Smooth muscle cell (in vitro differentiated cells): Measurements from ENCODE around the gene SMARCA2. TPM values are rescaled to one million over a fixed set of nuclear protein-coding genes. Genes with fewer than 3 reads are reported as not detected.

Experiments used
- DNase-seq: peaks from one replicate; lab custom pipeline; 2025; ENCODE audit not compliant: unreplicated experiment; lab: John Stamatoyannopoulos, UW
- H2AFZ ChIP-seq: fragments of 200-600 bp; sonication (generic); 2 replicates; pipeline ENCODE4 v1.6.0; 2016; ENCODE audit warnings: antibody characterized with exemption, low read depth, mild to moderate bottlenecking
- H3F3A ChIP-seq: fragments of 200-600 bp; sonication (generic); 2 replicates; pipeline ENCODE4 v1.6.0; 2017; ENCODE audit warnings: antibody characterized with exemption, low read depth
- H3K27ac ChIP-seq: fragments of 200-600 bp; sonication (generic); 2 replicates; pipeline ENCODE4 v1.5.1; 2016; ENCODE audit warnings: low read depth, mild to moderate bottlenecking
- H3K27me3 ChIP-seq: fragments of 200-600 bp; sonication (generic); 2 replicates; pipeline ENCODE4 v1.6.1; 2016; ENCODE audit warnings: low read depth, mild to moderate bottlenecking
- H3K36me3 ChIP-seq: fragments of 200-600 bp; sonication (generic); 2 replicates; pipeline ENCODE4 v1.5.1; 2016; ENCODE audit warnings: low read depth
- H3K4me1 ChIP-seq: fragments of 200-600 bp; sonication (generic); 2 replicates; pipeline ENCODE4 v1.5.1; 2016; ENCODE audit warnings: low read depth
- H3K4me2 ChIP-seq: fragments of 200-600 bp; sonication (generic); 2 replicates; pipeline ENCODE4 v1.6.0; 2016; ENCODE audit warnings: mild to moderate bottlenecking
- H3K4me3 ChIP-seq: fragments of 200-600 bp; sonication (generic); 2 replicates; pipeline ENCODE4 v1.5.1; 2016; ENCODE audit warnings: mild to moderate bottlenecking
- H3K79me2 ChIP-seq: fragments of 200-600 bp; sonication (generic); 2 replicates; pipeline ENCODE4 v1.6.0; 2016; ENCODE audit warnings: low read depth, mild to moderate bottlenecking
- H3K9ac ChIP-seq: fragments of 200-600 bp; sonication (generic); 2 replicates; pipeline ENCODE4 v1.6.0; 2016; ENCODE audit warnings: low read depth
- H3K9me3 ChIP-seq: fragments of 200-600 bp; sonication (generic); replicated peaks from 2 replicates; pipeline ENCODE4 v1.5.1; 2016; ENCODE audit warnings: low read depth
- H4K20me1 ChIP-seq: fragments of 200-600 bp; sonication (generic); 2 replicates; pipeline ENCODE4 v1.6.0; 2016; ENCODE audit warnings: low read depth
- CTCF ChIP-seq: fragments of 200-600 bp; sonication (generic); IDR thresholded peaks from 2 replicates; pipeline ENCODE4 v1.5.1; 2017; ENCODE audit warnings: borderline replicate concordance, mild to moderate bottlenecking, antibody characterized with exemption; ENCODE audit not compliant: insufficient read depth, poor library complexity, severe bottlenecking
- WGBS: methylation state at CpG from one replicate; pipeline ENCODE4 v1.1.7; 2016; ENCODE audit warnings: low lambda C conversion rate; 5-methylcytosine and 5-hydroxymethylcytosine counted together
- polyA plus RNA-seq: library from polyadenylated mRNA; unstranded; fragments of >200 nt; fragmentation: Nextera tagmentation; extraction: Ambion mirVana; gene quantifications from 2 replicates; pipeline ENCODE4 v1.2.1, GENCODE V29; 2016
- total RNA-seq: library from RNA; depleted of rRNA; stranded (reverse); fragments of >200 nt; gene quantifications from 2 replicates; pipeline ENCODE4 v1.2.3, GENCODE V29; 2014

SMARCA2 gene
- total and polyA plus RNA-seq, 2 experiments from 2014 or later = 27.7 to 61.7 TPM

GRCh38 chr9:2096376-2096970 is 81.3 kb downstream of the SMARCA2 start:
- 92% methylated on average over 6 of the region's 6 CpGs for whole genome bisulfite sequencing
- no peaks in the 10 kb centered on the region for H3F3A ChIP-seq
- DNase-seq = no peak
- H4K20me1 ChIP-seq = peaks cover 8% of the 10 kb centered on the region
- no peak overlapping the region for H3K4me2 ChIP-seq
- no peaks in the 10 kb centered on the region for H3K79me2 ChIP-seq
- no peaks in the 10 kb centered on the region for H3K4me1 ChIP-seq
- no peaks in the 10 kb centered on the region for H3K9me3 ChIP-seq
- TF ChIP-seq CTCF = no peak
- H3K4me3 ChIP-seq = no peak overlapping the region
- no peak overlapping the region for H2AFZ ChIP-seq
- no peak overlapping the region for H3K9ac ChIP-seq
- peaks cover 21% of the 10 kb centered on the region for H3K36me3 ChIP-seq
- H3K27me3 ChIP-seq = no peaks in the 10 kb centered on the region
- no peak overlapping the region for H3K27ac ChIP-seq

DNA sequence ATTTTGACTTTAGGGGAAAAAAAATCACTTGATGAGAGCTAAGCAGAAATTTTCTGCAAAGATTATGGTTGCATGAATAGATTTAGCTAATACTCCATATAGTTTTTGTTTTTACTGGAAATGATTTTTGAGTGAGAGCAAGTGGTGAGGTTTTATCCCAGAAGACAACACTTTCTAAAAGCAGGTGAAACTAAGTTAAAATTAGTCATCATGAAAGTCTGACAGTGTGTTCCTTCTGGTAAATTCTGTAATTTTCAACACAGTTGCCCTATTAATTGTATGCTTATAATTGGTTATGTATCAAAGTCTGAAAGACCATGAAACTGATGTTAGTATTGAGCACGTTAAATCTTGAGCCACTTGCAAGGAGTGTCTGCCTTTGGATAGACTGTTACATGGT is 91.5 kb downstream of the SMARCA2 start:
- no peaks in the 10 kb centered on the region for H3K27me3 ChIP-seq
- H3K9ac ChIP-seq = no peak overlapping the region
- H3K4me1 ChIP-seq = no peaks in the 10 kb centered on the region
- no peak overlapping the region for H3K27ac ChIP-seq
- TF ChIP-seq CTCF = no peak
- no peak overlapping the region for H2AFZ ChIP-seq
- no peaks in the 10 kb centered on the region for H3K79me2 ChIP-seq
- no peaks in the 10 kb centered on the region for H4K20me1 ChIP-seq
- no peak for DNase-seq
- no peaks in the 10 kb centered on the region for H3F3A ChIP-seq
- H3K36me3 ChIP-seq = no peaks in the 10 kb centered on the region
- H3K4me3 ChIP-seq = no peak overlapping the region
- no peak overlapping the region for H3K4me2 ChIP-seq
- no peaks in the 10 kb centered on the region for H3K9me3 ChIP-seq
- 97% methylated on average over 1 of the region's 1 CpG for WGBS

- no peak overlapping the region for H3K27ac ChIP-seq
- H3K36me3 ChIP-seq = no peaks in the 10 kb centered on the region
- no peaks in the 10 kb centered on the region for H3F3A ChIP-seq
- H3K27me3 ChIP-seq = no peaks in the 10 kb centered on the region
- TF ChIP-seq CTCF = no peak
- no peaks in the 10 kb centered on the region for H3K4me1 ChIP-seq
- no peaks in the 10 kb centered on the region for H3K79me2 ChIP-seq
- no peaks in the 10 kb centered on the region for H4K20me1 ChIP-seq
- H3K9ac ChIP-seq = no peak overlapping the region
- no peaks in the 10 kb centered on the region for H3K9me3 ChIP-seq
- WGBS = 93% methylated on average over 5 of the region's 5 CpGs
- no peak overlapping the region for H3K4me3 ChIP-seq
- no peak overlapping the region for H2AFZ ChIP-seq
- DNase-seq = no peak
- no peak overlapping the region for H3K4me2 ChIP-seq
These were observed 92.8 kb downstream of the SMARCA2 start for GRCh38 chr9:2107906-2108451.
